Stimulated activated CD4-positive, alpha-beta T cell treated with anti-CD3 and anti-CD28 coated beads, Interleukin-1b, Interleukin-23, amount 100 ng/mL, for 1 hour (primary cell): ENCODE results near the gene IFT20.
"Not testable (repeated sequence)": the region's sequence is repeated elsewhere in the genome, so short reads cannot be mapped to it uniquely, and the experiment has no call there.

ENCODE experiments used
- DNase-seq, 2 donors: peaks; one replicate each; pipeline ENCODE4 v3.0.0-alpha.2; 2020; ENCODE audit warnings: low read depth in 2 of 2

Gene IFT20

GRCh38 chr17:28315846-28316705 is 19.2 kb downstream of the IFT20 start:
- no peak for DNase-seq

GRCh38 chr17:28313841-28314240 is 21.4 kb downstream of the IFT20 start:
- DNase-seq: no peak

GRCh38 chr17:28306954-28307401 is 28.3 kb downstream of the IFT20 start:
- DNase-seq: no peak

GRCh38 chr17:28298449-28298848 is 36.8 kb downstream of the IFT20 start:
- DNase-seq: no peak

- DNase-seq: no peak
Measured at GRCh38 chr17:28295677-28296578, 39.3 kb downstream of the IFT20 start.

- DNase-seq: no peak
Measured at GRCh38 chr17:28293994-28294393, 41.3 kb downstream of the IFT20 start.

- DNase-seq: not testable (repeated sequence)
Measured at GRCh38 chr17:28292878-28293277, 42.4 kb downstream of the IFT20 start.

GRCh38 chr17:28291780-28292330 is 43.4 kb downstream of the IFT20 start:
- DNase-seq: no peak

- no peak for DNase-seq
Measured at GRCh38 chr17:28290703-28291102, 44.6 kb downstream of the IFT20 start.

GRCh38 chr17:28285965-28286364 is 49.3 kb downstream of the IFT20 start:
- DNase-seq: no peak

- DNase-seq: no peak
Measured at GRCh38 chr17:28282596-28282995, 52.7 kb downstream of the IFT20 start.

- DNase-seq: no peak
Measured at GRCh38 chr17:28280826-28281225, 54.4 kb downstream of the IFT20 start.

- no peak for DNase-seq
Measured at GRCh38 chr17:28279411-28279810, 55.9 kb downstream of the IFT20 start.
